ENCODE measurements around the gene DDC. TPM values are rescaled to one million over a fixed set of nuclear protein-coding genes. Genes with fewer than 3 reads are reported as not detected.

DDC gene
- total and polyA plus RNA-seq, 9 donors = 0.24 to 3.3 (median 0.72) TPM

GRCh38 chr7:50534690-50535290 is 30.4 kb downstream of the DDC start:
- H3K4me3 ChIP-seq = no peak overlapping the region

GRCh38 chr7:50533866-50534265 is 31.3 kb downstream of the DDC start:
- no peak overlapping the region for H3K4me3 ChIP-seq
- intact Hi-C loops (cut with DNase I) = no loop called here
- no peaks in the 10 kb centered on the region for H3K9me3 ChIP-seq
- H3K4me1 ChIP-seq (ENCODE audit: insufficient read depth) = no peaks in the 10 kb centered on the region
- no peak overlapping the region for H3K27ac ChIP-seq
- DNase-seq = no peak
- H3K36me3 ChIP-seq = no peaks in the 10 kb centered on the region
- WGBS, 3 donors = 61 to 80% (median 72%) methylated on average over 3 of the region's 3 CpGs
- H3K27me3 ChIP-seq = no peaks in the 10 kb centered on the region
- no peak for TF ChIP-seq CTCF (IDR thresholded peaks at IDR 0.05)
- no peak for TF ChIP-seq POLR2A (IDR thresholded peaks at IDR 0.05)
- no peak for TF ChIP-seq EP300 (IDR thresholded peaks at IDR 0.05)

More at GRCh38 chr7:50534690-50535290, 30.4 kb downstream of the DDC start:
- Histone ChIP-seq H3K36me3 (no peaks in the 10 kb centered on the region), H3K9me3 (no peaks in the 10 kb centered on the region), H3K27me3 (no peaks in the 10 kb centered on the region), H3K4me1 (ENCODE audit: insufficient read depth) (no peaks in the 10 kb centered on the region), H3K27ac (no peak overlapping the region)
- intact Hi-C loops (cut with DNase I) = no loop called here
- WGBS, 3 donors = 67 to 73% (median 71%) methylated on average over 12 of the region's 12 CpGs
- DNase-seq = no peak
- TF ChIP-seq POLR2A (IDR thresholded peaks at IDR 0.05) (no peak), EP300 (IDR thresholded peaks at IDR 0.05) (no peak), CTCF (IDR thresholded peaks at IDR 0.05) (no peak)

- Histone ChIP-seq H3K27ac (no peak overlapping the region), H3K27me3 (no peaks in the 10 kb centered on the region), H3K4me1 (ENCODE audit: insufficient read depth) (no peaks in the 10 kb centered on the region), H3K9me3 (no peaks in the 10 kb centered on the region), H3K4me3 (no peak overlapping the region), H3K36me3 (no peaks in the 10 kb centered on the region)
- intact Hi-C loops (cut with DNase I) = no loop called here
- DNase-seq = no peak
- 80 to 91% (median 89%) methylated on average over 7 of the region's 7 CpGs for WGBS, 3 donors
- no peak for TF ChIP-seq CTCF (IDR thresholded peaks at IDR 0.05)
- TF ChIP-seq POLR2A (IDR thresholded peaks at IDR 0.05) = no peak
- TF ChIP-seq EP300 (IDR thresholded peaks at IDR 0.05) = no peak
Observed at GRCh38 chr7:50531928-50532327, 33.3 kb downstream of the DDC start.

GRCh38 chr7:50531401-50531911 is 33.7 kb downstream of the DDC start:
- Histone ChIP-seq H3K9me3 (no peaks in the 10 kb centered on the region), H3K36me3 (no peaks in the 10 kb centered on the region), H3K4me1 (ENCODE audit: insufficient read depth) (no peaks in the 10 kb centered on the region), H3K27ac (no peak overlapping the region), H3K27me3 (no peaks in the 10 kb centered on the region), H3K4me3 (no peak overlapping the region)
- WGBS, 3 donors = 70 to 77% (median 72%) methylated on average over 12 of the region's 12 CpGs
- TF ChIP-seq POLR2A (IDR thresholded peaks at IDR 0.05) (no peak), CTCF (IDR thresholded peaks at IDR 0.05) (no peak), EP300 (IDR thresholded peaks at IDR 0.05) (no peak)
- no peak for DNase-seq
- intact Hi-C loops (cut with DNase I) = no loop called here

Data from ovary (tissue), 9 donors.